GM06990 (cell line): ENCODE measurements around the gene TSPYL6.

Experiments
- DNase-seq: peaks from one replicate; pipeline ENCODE4 v3.0.0-alpha.2; 2011; ENCODE audit not compliant: insufficient read length; ENCODE audit errors: extremely low read depth
- H3K27me3 ChIP-seq: replicated peaks from 2 replicates; pipeline ENCODE4 v1.6.0; 2011; ENCODE audit warnings: low read length; ENCODE audit not compliant: control insufficient read depth, insufficient read depth
- H3K36me3 ChIP-seq: 2 replicates; pipeline ENCODE4 v1.5.1; 2011; ENCODE audit warnings: low read length; ENCODE audit not compliant: control insufficient read depth, insufficient read depth
- H3K4me3 ChIP-seq: replicated peaks from 2 replicates; pipeline ENCODE4 v1.5.1; 2011; ENCODE audit warnings: low read depth, mild to moderate bottlenecking, control low read depth, low read length
- TF ChIP-seq, protein P1 (sequence below): IDR thresholded peaks from 2 replicates; pipeline ENCODE4 v1.5.1; 2011; ENCODE audit warnings: low read length, control low read depth, mild to moderate bottlenecking, inconsistent platforms; ENCODE audit not compliant: insufficient read depth, poor library complexity, severe bottlenecking

Gene TSPYL6

DNA sequence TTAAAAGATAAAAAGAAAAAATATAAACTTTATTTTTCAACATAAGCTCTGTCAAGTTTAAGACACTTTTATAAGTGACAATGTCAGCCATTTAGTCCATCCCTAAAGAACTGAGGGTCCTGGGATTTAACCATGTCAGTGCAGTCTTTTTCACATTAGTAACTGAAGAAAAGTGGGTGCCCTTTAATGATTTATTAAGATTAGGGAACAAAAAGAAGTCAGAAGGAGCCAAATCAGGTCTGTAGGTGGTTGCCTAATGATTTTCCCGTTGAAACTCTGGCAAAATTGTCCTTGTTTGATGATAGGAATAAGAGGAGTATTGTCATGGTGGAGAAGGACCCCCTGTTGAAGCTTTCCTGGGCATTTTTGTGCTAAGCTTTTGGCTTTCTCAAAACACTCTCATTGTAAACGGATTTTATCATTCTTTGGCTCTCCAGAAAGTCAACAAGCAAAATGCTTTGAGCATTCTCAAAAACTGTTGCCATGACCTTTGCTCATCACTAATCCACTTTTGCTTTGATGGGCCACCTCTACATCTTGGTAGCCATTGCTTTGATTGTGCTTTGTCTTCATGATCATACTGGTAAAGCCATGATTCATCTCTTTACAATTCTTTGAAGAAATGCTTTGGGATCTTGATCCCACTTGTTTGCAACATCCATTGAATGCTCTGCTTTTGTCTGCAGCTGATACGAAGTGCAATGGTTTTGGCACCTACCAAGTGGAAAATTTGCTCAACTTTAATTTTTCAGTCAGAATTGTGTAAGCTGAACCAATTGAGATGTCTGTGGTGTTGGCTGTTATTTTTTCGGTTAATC lies 22.0 kb downstream of the TSPYL6 start:
- no peak for DNase-seq
- TF ChIP-seq, protein P1, sequence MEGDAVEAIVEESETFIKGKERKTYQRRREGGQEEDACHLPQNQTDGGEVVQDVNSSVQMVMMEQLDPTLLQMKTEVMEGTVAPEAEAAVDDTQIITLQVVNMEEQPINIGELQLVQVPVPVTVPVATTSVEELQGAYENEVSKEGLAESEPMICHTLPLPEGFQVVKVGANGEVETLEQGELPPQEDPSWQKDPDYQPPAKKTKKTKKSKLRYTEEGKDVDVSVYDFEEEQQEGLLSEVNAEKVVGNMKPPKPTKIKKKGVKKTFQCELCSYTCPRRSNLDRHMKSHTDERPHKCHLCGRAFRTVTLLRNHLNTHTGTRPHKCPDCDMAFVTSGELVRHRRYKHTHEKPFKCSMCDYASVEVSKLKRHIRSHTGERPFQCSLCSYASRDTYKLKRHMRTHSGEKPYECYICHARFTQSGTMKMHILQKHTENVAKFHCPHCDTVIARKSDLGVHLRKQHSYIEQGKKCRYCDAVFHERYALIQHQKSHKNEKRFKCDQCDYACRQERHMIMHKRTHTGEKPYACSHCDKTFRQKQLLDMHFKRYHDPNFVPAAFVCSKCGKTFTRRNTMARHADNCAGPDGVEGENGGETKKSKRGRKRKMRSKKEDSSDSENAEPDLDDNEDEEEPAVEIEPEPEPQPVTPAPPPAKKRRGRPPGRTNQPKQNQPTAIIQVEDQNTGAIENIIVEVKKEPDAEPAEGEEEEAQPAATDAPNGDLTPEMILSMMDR, result no peak
- Histone ChIP-seq H3K36me3 (no peaks in the 10 kb centered on the region), H3K27me3 (no peaks in the 10 kb centered on the region), H3K4me3 (no peak overlapping the region)

- H3K36me3 ChIP-seq, result no peaks in the 10 kb centered on the region
- TF ChIP-seq, protein P1, result no peak
- H3K27me3 ChIP-seq, result no peaks in the 10 kb centered on the region
- DNase-seq, result no peak
- H3K4me3 ChIP-seq, result no peak overlapping the region
Observed at GRCh38 chr2:54228945-54229344, 27.1 kb downstream of the TSPYL6 start.

DNA sequence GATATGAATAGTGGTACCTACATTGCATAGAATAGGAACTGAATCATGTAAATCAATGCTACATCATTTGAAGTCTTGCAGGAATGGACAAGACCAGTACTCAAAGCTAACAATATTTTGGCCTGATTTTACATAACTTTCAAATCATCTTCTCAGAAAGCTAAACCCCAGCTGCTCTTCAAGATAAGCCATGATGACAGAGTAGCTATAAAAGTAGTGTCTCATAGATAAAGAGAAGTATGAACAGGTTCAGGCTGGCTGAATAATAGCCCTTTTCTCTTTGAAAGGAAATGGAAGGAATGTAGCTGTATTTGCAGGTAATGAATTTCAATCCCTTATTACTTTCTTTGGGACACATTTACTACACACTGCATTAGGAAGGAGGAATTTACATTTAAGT lies 28.2 kb downstream of the TSPYL6 start:
- DNase-seq, result no peak
- Histone ChIP-seq H3K4me3 (no peak overlapping the region), H3K36me3 (no peaks in the 10 kb centered on the region), H3K27me3 (no peaks in the 10 kb centered on the region)
- TF ChIP-seq, protein P1, result no peak

- H3K4me3 ChIP-seq, result no peak overlapping the region
- no peak for DNase-seq
- TF ChIP-seq, protein P1, result no peak
- no peaks in the 10 kb centered on the region for H3K36me3 ChIP-seq
- no peaks in the 10 kb centered on the region for H3K27me3 ChIP-seq
Observed at GRCh38 chr2:54226260-54226659, 29.8 kb downstream of the TSPYL6 start.

- no peaks in the 10 kb centered on the region for H3K36me3 ChIP-seq
- TF ChIP-seq, protein P1, result no peak
- H3K4me3 ChIP-seq, result no peak overlapping the region
- no peak for DNase-seq
- H3K27me3 ChIP-seq, result no peaks in the 10 kb centered on the region
Observed at GRCh38 chr2:54224997-54225396, 31.0 kb downstream of the TSPYL6 start.
